GM18951 (cell line): ENCODE data around the gene TBPL1.
"Not testable (repeated sequence)": the region's sequence is repeated elsewhere in the genome, so short reads cannot be mapped to it uniquely, and the experiment has no call there.

ENCODE experiments used
- POLR2A ChIP-seq: IDR thresholded peaks from 4 replicates; pipeline ENCODE4 v1.6.1; 2011; ENCODE audit warnings: mild to moderate bottlenecking; ENCODE audit not compliant: insufficient read length, insufficient read depth; ENCODE audit errors: extremely low read depth
- in situ Hi-C: fragments of 300-500 bp; cut with MboI; formaldehyde crosslinking; loops from one replicate; pipeline ENCODE4 v1.12.0; 2022; ENCODE audit warnings: low sequenced_read_pairs, mixed read lengths, inconsistent platforms; ENCODE audit not compliant: unreplicated experiment

The TBPL1 gene

GRCh38 chr6:133952815-133953633, at the start of gene TBPL1:
Gene TBPL1, plus strand, starts transcription at chr6:133953224. Its CDS starts 26,902 bp downstream, at chr6:133980126.
- in situ Hi-C loops = no loop called here
- peak; percentile 89 for TF ChIP-seq POLR2A

- in situ Hi-C loops = loop anchor here (25.0 kb wide), 1 partner anchor 292 kb away; no protein-coding TSS in a partner anchor
- no peak for TF ChIP-seq POLR2A
Observed at GRCh38 chr6:133903855-133904254, 49.2 kb upstream of the TBPL1 start.

- no peak for TF ChIP-seq POLR2A
- in situ Hi-C loops = loop anchor here (25.0 kb wide), 1 partner anchor 294 kb away; no protein-coding TSS in a partner anchor
Observed at GRCh38 chr6:133906050-133906449, 47.0 kb upstream of the TBPL1 start.

- in situ Hi-C loops = loop anchor here (25.0 kb wide), 1 partner anchor 304 kb away; no protein-coding TSS in a partner anchor
- TF ChIP-seq POLR2A = no peak
Observed at GRCh38 chr6:133916650-133917151, 36.3 kb upstream of the TBPL1 start.

GRCh38 chr6:133917781-133918180, 35.2 kb upstream of the TBPL1 start:
- in situ Hi-C loops = loop anchor here (25.0 kb wide), 1 partner anchor 305 kb away; no protein-coding TSS in a partner anchor
- TF ChIP-seq POLR2A = no peak

DNA sequence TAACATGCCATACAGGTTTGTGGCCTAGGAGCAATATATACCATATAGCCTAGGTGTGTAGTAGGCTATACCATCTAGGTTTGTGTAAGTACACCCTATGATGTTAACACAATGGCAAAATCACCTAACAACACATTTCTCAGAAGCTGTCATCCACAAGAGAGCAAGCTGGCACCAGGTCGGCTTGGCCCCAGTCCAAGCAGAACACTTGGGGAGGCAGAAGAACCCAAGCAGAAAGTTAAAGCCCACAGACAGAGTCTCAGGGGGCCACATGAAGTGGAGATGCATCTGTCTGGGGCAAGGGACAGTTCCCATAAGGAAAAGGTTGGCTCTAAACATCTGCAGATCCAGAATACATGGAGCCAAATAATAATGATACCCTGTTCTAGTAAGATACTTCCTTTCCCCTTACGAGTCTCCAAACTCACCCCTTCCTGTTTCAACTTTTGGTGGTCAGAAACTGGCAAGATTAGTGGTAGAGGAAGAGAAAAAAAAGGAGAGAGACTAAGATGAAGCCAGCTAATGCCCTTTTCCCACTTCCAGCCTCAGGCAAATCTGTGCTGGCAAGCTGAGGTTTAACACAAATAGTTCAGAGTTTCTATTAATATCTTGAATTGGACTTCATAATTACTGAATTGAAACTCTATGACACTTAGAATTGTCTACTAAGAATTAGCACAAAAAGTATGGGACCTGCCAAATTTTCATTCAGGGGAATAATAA, 34.7 kb upstream of the TBPL1 start:
- in situ Hi-C loops = loop anchor here (25.0 kb wide), 1 partner anchor 306 kb away; no protein-coding TSS in a partner anchor
- no peak for TF ChIP-seq POLR2A

- in situ Hi-C loops = loop anchor here (25.0 kb wide), 1 partner anchor 307 kb away; no protein-coding TSS in a partner anchor
- no peak for TF ChIP-seq POLR2A
Observed at GRCh38 chr6:133919362-133919761, 33.7 kb upstream of the TBPL1 start.

- in situ Hi-C loops = loop anchor here (5.0 to 25.0 kb wide), 3 partner anchors 143 to 309 kb away; no protein-coding TSS in a partner anchor
- no peak for TF ChIP-seq POLR2A
Observed at GRCh38 chr6:133921249-133921859, 31.7 kb upstream of the TBPL1 start.

DNA sequence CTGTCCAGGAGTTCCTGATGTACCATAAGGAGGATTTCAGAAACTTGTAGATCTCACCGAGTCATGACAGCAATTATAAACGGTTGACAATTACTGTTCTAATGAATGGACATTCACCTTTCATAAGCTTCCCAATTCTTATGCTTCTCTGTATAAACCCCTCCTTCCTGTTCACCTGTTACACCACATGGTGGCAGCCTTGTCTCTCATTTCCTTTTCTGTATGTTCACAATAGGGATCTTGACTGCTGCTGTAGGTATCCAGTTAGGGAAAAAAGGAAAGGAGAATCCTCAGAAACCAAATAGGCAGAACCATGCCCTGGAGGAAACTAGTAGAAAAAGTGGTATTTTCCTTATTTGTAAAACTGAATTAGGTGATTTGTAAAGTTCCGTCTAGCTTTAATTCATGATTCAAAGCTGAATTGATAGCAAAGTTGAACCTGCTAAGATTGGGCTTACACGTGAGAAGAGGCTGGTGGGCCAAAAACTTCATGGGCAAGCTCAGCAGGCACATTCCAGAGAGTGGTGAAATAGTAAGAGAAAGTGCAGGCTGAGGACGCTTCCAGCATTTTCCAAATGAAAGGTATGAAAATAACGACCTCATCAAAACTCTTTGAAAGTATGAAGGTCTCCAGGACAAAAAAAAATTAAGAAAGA, 29.0 kb upstream of the TBPL1 start:
- in situ Hi-C loops = loop anchor here (5.0 to 25.0 kb wide), 3 partner anchors 141 to 312 kb away; no protein-coding TSS in a partner anchor

GRCh38 chr6:133931221-133931620, 21.8 kb upstream of the TBPL1 start:
- in situ Hi-C loops = not testable (repeated sequence)

More for the DNA sequence above, 29.0 kb upstream of the TBPL1 start:
- TF ChIP-seq POLR2A = no peak

- in situ Hi-C loops = not testable (repeated sequence)
Observed at GRCh38 chr6:133936352-133936751, 16.7 kb upstream of the TBPL1 start.

- in situ Hi-C loops = no loop called here
- TF ChIP-seq POLR2A = no peak
Observed at GRCh38 chr6:133937909-133938308, 15.1 kb upstream of the TBPL1 start.

- no peak for TF ChIP-seq POLR2A
- in situ Hi-C loops = no loop called here
Observed at GRCh38 chr6:133938533-133938932, 14.5 kb upstream of the TBPL1 start.
